Frontal cortex (tissue), 4 donors: Measurements from ENCODE around the gene NBPF9. TPM values are rescaled to one million over a fixed set of nuclear protein-coding genes. Genes with fewer than 3 reads are reported as not detected.
"Not testable (repeated sequence)": the region's sequence is repeated elsewhere in the genome, so short reads cannot be mapped to it uniquely, and the experiment has no call there.

ENCODE experiments used
- DNase-seq, 2 donors: peaks; one replicate each; pipeline ENCODE4 v3.0.0; 2012; ENCODE audit warnings: low spot score in 2 of 2
- FAIRE-seq: peaks from 2 replicates; lab custom pipeline; 2012; peaks lifted over from hg19 to GRCh38; lab: Jason Lieb, UNC
- total RNA-seq: library from RNA; depleted of rRNA; stranded (reverse); fragments of >200 nt; gene quantifications from one replicate; pipeline ENCODE4 v1.2.3, GENCODE V29; 2014
- donor health status: control.
- donor health status: control.
- donor health status: control.

NBPF9 gene, protein sequence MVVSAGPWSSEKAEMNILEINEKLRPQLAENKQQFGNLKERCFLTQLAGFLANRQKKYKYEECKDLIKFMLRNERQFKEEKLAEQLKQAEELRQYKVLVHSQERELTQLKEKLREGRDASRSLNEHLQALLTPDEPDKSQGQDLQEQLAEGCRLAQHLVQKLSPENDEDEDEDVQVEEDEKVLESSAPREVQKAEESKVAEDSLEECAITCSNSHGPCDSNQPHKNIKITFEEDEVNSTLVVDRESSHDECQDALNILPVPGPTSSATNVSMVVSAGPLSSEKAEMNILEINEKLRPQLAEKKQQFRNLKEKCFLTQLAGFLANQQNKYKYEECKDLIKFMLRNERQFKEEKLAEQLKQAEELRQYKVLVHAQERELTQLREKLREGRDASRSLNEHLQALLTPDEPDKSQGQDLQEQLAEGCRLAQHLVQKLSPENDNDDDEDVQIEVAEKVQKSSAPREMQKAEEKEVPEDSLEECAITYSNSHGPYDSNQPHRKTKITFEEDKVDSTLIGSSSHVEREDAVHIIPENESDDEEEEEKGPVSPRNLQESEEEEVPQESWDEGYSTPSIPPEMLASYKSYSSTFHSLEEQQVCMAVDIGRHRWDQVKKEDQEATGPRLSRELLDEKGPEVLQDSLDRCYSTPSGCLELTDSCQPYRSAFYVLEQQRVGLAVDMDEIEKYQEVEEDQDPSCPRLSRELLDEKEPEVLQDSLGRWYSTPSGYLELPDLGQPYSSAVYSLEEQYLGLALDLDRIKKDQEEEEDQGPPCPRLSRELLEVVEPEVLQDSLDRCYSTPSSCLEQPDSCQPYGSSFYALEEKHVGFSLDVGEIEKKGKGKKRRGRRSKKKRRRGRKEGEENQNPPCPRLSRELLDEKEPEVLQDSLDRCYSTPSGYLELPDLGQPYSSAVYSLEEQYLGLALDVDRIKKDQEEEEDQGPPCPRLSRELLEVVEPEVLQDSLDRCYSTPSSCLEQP (N-terminal part only)
- 13.0 TPM for total RNA-seq

DNA sequence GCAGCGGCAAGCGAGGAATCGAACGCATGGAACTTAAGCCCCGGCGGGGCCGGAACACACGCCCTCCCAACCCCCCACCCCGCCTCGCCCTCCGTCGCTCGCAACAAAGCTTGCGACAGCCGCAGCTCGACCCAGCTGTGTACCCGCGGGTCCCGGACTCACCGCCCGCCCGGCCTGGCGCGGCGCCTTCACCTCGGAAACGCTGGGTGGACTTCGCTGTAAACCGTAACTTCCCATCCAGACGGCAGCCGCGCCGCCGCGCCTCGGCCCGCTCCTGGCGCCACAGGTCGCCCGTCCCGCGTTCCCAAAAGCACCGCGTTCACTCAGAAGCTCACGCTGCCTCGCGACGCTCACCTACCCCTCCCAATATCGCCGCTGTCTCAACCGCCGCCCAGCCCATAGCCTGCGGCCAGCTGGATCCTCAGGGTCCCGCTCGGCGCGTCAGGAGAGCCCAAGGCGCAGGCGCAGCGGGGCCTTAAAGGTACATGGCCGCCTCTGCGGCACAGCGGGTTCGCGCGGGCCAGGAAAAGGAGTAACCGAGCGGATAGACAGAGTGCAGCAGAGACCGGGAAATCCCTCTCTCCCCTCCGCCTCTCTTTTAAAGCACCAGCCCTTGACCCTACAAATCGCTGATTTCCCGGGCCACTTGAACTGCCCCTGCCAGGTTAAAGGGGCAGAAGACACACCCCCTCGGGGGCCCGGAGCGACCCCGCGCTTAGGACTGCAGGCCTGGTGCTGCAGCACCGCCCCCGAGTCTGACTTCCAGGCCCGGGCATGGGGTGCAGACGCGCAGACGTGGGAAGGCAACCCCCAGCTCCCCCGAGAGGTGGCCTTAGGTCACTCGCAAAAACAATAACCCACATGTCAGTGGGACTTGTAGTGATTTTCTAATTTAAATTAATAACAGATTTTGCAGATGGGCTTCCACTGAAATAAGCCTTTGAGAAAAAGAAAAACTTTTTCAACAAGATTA, at the start of gene NBPF9:
Gene NBPF9, minus strand, starts transcription at position 443 of the 973 bp plus-strand sequence. CDS start 21,412 bp downstream, outside the sequence.
- FAIRE-seq, DNase-seq: not testable (repeated sequence)

DNA sequence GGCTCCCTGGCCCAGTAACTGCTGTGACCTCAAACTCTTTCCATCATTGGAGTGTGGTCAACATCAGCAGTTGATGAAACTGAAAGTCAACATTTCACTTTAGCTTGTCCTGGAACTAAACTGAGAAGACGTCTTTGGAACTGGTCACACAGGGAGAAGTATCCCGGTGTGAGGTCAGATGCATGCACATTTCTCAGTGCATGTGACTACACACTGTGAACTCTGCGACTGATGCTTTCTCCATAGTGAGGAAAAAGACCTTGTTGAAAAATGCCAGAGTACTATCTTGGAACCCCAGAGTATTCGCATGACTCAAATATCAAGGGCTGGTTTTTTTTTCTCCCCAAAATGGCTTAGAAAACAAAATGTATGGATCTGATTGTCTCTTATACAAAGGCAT, 46.6 kb upstream of the NBPF9 start:
- not testable (repeated sequence) for FAIRE-seq, DNase-seq

DNA sequence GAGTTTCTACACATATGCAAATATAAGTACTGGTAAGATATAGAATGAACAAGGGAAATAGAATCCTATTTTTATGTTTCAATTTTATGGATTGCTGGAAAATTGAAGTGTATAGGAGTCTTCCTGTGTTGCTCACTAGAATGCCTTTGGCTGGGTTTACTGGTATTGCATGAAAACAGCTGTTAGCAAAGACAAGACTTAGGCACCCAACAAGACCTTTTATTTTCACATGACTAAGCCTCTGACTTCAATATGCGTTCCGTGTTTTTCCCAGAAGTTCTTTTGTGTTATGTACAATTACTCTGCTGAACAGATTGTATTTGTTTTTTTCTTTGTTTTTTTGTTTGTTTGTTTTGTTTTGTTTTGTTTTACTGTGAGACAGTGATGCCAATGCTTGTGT, 34.2 kb upstream of the NBPF9 start:
- not testable (repeated sequence) for DNase-seq, FAIRE-seq

DNA sequence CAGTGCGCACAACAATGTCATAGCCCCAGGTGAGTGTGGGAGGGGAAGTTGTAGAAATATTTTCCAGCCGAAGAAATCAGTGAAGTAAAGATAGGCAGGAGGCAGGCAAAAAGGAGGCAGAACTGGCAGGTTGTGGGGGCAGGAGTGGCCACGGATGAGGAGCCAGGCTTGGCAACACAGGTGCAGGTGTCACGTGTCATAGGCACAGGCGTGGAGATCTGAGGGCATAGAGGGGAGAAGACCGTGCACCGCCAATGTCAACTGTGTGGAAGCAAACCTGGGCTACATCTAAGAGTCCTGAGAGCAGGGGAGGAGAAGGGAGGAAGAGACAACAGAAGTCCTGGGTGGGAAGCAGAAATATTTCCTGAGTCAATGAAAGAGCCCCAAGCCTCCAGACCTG, 27.6 kb upstream of the NBPF9 start:
- FAIRE-seq: not testable (repeated sequence)

DNA sequence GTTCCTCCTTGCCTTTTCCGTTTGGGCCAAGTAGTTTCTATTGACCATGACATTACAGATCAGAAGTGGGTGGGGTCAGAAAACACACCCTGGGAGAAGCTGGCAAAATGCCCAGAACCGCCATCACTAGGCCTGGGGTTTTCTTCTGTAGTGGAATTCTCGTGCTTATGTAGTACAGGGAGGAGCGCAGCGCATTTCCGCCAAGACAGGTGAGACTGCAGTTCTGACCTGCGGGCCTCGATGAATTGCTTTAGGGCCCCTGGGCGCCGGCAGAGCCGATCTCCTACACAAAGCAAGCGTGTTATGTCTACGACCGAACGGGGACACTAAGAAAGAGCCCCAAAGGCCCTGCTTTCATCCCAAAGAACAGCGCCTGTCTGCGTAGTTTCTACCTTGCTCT, 25.9 kb upstream of the NBPF9 start:
- not testable (repeated sequence) for FAIRE-seq, DNase-seq

More for the DNA sequence above, 27.6 kb upstream of the NBPF9 start:
- not testable (repeated sequence) for DNase-seq

DNA sequence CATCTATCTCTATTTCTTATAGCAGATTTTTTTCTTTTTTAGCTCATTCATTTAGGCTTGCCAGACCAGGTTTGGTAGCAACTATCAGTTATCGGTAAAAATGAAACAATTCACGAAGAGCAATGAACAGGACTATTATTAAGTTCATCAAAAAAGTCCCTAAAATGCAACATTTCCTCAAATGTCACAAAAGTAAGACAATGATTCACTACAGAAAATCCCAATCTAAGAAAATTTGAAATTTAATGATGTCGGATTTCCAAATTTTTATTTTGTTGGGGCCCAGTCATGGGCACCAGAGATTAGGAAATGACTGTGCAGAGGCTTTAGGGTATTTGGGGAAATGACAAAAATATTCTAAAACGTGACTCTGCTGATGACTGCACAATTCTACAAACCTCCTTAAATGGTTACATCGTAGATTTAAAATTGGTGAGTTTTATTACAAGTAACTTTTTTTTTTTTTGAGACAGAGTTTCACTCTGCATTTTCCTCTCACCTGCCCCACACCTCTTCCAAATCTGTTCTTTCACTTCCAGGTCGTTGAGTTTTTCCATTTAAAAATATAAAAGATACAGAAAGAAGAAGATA, 23.3 kb upstream of the NBPF9 start:
- DNase-seq, FAIRE-seq: not testable (repeated sequence)

DNA sequence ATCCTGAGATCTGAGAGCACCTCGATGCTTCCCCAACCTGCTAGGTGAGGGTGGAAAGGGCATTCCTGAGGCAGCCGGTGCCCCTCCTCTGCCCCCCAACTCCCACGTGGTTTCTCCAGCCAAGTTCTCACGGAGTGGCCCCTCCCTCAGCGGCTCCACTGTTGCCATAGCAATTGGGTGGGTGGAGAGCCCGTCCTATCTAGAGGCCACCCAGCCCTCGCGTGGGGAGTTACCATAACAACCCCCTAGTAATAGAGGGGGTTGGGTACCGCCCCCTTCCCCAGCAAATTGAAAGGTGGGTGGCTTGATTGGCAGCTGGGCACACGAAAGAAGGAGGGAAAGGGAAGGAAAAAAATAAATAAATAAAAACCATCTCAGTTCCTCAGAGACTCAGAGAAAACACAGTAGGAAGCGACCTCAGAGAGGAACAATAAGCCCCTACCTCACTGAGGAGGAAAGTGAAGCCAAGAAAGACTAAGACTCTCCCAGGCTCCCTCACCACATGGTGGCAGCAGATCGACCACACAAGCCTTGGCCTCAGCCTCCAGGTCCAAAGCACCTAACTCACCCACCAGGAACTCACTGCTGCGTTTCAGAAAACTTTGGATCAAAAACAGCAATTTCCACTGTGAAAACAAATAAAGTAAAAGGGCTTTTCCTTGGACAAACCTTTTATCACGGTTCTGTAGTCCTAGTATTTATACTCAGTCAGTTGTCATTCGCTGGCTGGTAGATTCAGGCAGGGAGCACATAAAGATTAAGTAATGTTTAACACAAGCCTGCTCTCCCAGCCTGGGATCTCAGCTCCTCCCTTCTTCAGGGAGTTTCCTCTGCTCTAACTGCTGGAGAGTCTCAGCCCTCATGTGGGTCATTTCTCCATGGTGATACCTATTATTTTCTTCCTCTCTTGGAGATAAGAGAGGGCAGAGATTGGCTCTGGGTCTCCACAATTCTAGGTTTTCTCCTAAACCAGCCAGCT, 20.9 kb upstream of the NBPF9 start:
- not testable (repeated sequence) for FAIRE-seq, DNase-seq

DNA sequence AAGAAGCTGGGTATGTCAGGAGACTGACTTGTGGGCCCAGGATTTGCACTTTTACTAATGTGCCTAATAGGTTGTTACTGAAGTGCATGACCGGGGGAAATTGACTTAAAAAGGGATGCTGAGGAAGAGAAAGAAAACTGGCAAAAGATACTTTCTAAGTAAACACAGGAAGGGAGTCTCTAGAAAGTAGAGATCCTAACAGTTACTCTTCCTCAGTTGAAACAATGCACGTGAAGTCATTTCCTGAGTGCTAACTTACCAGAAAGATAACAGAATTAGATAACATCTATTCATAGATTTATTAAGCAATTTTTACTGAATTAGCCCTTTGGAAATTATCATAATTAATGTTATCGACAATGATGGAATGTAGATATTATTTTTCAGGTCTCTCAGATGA, 9.5 kb upstream of the NBPF9 start:
- FAIRE-seq, DNase-seq: not testable (repeated sequence)

DNA sequence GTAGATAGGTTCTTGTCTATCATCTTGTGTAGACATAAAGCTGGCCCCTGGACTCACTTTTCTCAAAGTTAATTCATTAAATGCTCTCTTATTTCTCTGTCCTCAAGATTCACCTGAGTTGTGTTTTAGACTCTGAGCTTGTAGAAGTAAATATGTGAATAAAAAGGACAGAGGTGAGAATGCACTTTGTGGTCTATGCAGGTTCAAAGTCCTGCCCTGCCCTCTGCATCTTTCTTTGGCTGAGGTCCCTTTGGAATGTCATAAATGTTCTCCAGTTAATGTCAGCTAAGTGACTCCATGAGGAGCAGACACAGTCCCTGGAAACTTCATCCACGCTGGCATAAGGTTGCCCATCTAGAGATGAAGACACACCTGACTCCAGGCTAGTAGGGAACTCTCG, 7.0 kb upstream of the NBPF9 start:
- not testable (repeated sequence) for DNase-seq, FAIRE-seq

DNA sequence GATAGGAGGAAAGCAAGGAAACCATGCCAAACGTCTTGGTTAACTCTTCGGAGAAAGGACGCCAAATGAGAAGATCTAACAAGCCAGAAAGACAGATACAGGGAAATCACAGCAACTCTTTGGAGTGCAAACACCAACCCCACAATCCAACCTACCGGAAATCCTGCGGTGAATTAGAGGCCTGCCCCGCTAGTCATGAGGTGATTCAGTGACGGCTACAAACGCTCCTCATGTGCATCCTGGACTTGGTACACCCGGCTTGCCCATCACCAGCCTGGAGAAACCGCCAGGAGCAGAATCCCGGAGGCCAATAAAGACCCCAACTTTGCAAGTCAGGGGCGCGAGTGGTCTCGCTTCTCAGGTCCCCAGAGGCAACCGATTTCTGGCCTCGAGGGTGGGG, 777 bp downstream of the NBPF9 start:
- not testable (repeated sequence) for DNase-seq

DNA sequence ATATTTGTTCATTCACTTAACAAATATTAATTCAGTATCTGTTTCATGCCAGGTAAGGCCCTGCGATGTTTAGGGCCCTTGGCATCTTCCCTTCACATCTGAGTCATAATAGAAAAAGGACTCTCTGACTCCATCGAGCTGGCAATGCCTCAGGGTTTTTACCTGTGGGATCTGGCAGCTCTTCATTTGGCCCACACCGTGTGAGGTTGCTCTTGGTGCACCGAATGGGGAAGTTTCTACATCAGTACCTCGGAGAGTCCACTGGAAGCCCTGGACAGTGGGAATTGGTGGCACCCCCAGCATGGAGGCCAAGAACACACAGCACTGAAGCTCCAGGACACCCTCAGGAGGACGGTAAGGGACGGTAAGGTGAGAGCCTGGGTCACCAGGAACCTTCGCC, 5.1 kb downstream of the NBPF9 start:
- FAIRE-seq, DNase-seq: not testable (repeated sequence)

More for the DNA sequence above, 777 bp downstream of the NBPF9 start:
- not testable (repeated sequence) for FAIRE-seq

DNA sequence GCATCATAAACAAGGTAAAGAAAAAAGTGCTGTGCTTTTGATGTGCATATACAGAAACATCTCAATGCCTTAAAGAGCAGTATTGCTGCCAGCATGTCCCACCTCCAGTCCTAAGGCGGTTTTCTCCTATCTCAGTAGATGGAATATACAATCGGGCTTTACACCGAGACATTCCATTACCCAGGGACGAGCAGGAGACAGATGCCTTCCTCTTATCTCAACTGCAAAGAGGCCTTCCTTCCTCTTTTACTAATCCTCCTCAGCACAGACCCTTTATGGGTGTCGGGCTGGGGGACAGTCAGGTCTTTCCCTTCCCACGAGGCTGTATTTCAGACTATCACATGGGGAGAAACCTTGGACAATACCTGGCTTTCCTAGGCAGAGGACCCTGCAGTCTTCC, 10.2 kb downstream of the NBPF9 start:
- DNase-seq, FAIRE-seq: not testable (repeated sequence)

DNA sequence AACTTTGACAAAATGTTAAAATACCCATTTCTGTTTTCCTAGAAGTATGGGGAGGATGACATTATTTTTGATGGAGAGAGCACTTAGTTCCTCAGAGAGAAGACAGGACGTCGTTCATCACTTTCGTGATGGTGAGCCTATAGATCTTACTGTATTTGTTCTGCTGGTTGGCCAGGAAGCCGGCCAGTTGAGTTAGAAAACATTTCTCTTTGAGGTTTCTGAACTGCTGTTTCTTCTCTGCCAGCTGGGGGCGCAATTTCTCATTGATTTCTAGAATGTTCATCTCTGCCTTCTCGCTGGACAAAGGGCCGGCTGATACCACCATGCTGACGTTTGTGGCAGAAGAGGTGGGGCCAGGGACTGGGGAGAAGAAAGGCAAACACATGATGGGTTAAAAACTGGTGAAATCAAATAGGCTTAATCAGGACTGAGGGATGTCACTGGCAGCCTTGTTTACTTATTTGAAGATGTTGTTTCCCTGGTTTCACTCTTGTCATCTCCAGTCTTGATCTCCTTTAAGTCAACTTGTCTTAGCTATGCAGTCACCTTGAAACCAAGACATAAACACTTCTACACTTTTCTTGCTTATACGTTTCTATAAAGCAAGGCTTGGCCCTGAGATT, 27.7 kb downstream of the NBPF9 start:
- not testable (repeated sequence) for FAIRE-seq, DNase-seq

DNA sequence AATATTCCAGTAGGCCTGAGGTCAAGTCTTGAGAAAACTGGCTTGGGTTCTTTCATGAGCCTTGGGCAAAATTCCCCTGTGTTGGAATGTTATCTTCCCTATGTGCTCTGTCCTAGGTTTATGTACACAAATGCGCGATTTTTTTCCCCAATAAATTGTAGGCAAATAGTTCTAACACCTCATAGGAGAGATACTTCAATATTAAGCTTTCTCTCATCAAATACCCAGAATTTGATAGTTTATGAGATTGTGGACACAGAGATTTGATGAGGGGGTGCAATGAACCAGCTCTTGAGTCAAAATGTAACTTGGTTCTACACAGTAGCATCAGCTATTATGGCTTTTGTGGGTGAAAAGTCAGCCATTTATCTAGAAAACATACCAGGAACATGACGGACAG, 38.7 kb downstream of the NBPF9 start:
- not testable (repeated sequence) for DNase-seq, FAIRE-seq

DNA sequence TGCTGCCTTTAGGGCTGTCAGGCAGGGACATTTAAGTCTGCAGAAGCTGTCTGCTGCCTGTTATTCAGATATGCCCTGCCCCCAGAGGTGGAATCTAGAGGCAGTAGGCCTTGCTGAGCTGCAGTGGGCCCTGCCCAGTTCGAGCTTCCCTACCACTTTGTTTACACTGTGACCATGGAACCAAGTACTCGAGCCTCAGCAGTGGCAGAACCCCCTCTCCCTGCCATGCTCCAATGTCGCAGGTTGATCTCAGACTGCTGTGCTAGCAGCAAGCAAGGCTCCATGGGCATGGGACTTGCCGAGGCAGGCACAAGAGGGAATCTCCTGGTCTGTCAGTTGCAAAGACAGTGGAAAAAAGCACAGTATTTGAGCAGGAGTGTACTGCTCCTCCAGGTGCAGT, 60.3 kb downstream of the NBPF9 start:
- FAIRE-seq, DNase-seq: not testable (repeated sequence)

DNA sequence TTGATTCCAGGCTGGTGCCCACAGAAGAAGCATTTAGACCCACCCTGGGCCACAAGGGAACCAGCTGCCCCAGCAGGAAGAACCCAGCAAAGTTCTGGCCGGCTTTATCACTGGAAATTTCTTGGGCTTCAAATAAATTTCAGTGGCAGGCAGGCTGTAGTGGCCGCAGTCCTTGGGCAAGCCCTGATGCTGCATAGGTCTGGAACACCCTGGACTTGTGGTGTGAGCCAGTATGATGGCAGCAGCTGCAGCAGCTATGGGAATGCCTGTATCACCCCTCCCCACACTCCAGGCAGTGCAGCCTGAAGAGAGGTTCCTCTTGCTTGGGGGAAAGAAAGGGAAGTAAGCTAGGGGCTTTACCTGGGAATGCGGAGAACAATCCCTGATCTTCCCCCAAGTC, 69.4 kb downstream of the NBPF9 start:
- DNase-seq, FAIRE-seq: not testable (repeated sequence)

DNA sequence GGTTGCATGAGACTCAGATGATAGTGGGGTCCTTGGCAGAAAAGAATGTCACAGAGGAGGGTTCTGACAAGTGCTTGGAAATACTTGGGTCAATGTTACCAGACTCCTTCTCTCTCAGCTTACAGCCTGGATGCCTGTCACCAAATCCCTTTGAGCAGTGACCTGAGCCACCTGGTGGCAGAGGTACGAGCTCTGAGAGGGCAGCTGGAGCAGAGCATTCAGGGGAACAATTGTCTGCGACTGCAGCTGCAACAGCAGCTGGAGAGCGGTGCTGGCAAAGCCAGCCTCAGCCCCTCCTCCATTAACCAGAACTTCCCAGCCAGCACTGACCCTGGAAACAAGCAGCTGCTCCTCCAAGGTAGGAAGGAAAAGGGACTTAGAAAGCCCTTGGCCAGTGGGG, 79.0 kb downstream of the NBPF9 start:
- not testable (repeated sequence) for DNase-seq, FAIRE-seq
